T1000 (cell line): ENCODE measurements around the gene KIRREL1.

Experiments
- DNase-seq: peaks from one replicate; lab custom pipeline; 2025; ENCODE audit warnings: mixed read lengths; lab: John Stamatoyannopoulos, UW

Gene KIRREL1

DNA sequence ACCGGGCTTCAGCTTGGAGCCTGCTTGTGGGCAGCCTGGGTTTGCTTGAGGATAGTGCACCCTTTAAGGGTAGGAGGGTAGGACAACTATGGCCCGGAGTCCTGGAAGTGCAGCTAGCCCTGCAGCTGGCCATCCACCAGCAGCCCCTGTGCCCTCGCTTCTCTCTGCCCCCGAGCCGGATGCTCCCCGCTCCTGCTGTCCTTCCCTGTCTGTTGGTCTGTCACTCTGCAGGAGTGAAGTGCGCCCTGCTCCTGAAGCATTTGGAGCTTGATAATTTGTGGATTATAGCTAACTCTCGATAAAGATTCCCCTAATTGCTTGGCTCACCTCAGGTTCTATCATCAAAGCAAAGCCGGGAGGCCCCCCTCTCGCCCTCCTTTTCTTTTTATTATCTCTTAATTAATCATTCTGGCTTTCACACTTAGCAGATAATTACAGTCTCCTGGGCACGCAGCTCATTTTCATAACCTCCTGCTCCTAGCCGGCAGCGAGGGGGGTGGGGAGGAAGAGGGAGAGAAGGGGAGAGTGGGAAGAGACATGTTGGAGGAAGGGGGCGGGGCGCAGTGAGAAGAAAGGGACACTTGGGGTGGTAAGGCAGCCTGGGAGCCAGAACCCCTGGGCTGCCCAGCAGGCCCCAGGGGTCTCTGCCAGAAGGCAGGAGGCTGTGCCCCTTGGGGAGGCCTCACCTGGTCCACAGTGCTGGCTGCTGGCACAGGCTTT is 14.4 kb downstream of the KIRREL1 start:
- no peak for DNase-seq

DNA sequence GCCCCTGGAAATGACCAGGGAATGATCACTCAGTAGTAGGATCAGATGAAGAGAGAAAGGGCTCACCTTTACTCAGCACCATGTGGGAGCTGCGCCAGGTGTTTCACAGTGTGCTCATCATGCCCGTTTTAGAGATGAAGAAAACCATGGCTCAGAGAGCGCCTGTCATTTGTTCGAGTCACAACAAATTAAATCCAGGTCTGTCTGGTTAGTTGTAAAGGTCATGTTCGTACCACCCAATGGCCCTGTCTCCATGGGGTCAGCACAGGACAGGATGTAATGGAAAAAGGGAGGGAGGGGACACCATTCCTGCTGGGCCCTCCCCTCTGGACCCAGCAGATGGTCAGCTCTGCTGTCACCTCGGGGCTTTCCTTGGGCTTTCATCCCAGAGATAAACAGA is 15.2 kb downstream of the KIRREL1 start:
- no peak for DNase-seq

DNA sequence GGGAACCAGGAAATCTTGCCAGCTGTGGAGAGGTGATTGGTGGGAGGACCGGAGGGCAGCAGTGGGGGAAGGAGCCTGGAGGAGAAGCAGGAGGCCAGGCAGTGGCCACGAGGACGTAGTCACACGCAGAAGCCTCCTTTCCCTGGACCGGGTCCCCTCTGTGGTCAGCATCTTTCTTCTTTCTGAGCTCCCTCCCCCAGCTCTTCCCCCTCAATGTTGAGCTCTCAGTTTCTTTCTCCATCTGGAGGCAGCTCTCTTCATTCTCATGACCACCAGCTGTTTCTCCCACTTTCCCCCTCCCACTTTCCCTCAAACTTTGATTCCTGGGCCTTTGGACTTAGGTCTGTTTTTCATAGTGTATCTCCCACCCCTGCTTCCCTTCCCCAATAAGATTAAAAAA is 18.3 kb downstream of the KIRREL1 start:
- DNase-seq: no peak

DNA sequence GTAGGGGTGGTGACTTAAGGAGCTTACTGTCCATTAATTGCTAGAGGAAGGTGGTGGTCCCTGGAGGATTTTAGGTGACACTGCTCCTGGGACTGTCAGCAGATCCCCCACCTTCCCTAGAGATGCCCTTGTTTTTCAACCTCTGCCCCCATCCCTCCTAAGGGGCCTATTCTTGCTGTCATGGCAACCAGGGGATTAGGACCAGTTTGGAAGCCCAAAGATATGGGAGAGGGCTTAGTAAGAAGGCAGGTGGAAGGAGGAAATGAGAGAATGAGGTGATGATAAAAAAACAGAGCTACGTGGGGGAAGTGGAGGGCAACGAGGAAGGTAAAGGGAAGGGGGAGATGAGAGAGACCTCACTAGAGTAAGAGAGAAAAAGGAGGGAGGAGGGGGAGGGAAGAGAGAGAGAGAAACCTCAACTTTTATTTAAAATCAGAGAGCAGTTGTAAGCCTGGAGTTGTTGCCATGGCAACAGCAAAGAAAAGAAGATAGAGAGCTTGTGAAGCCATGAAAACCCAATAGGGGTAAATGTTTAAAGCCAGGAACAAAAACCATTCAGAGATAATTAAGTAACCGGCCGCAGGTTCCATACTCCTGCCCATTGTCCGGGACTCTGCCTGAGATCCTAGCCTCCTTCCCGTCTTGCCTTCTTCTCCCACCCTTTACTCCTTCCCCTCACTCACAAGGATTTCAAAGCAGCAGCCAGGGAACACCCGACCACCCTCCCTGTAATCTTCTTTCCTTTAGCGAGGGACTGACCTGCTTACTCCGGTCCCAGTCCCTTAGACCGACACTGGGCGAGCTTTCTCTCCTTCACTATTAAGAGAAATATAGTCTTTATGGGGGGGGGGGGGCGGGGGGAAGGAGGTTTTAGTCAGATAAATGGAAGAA is 20.6 kb downstream of the KIRREL1 start:
- DNase-seq: no peak

DNA sequence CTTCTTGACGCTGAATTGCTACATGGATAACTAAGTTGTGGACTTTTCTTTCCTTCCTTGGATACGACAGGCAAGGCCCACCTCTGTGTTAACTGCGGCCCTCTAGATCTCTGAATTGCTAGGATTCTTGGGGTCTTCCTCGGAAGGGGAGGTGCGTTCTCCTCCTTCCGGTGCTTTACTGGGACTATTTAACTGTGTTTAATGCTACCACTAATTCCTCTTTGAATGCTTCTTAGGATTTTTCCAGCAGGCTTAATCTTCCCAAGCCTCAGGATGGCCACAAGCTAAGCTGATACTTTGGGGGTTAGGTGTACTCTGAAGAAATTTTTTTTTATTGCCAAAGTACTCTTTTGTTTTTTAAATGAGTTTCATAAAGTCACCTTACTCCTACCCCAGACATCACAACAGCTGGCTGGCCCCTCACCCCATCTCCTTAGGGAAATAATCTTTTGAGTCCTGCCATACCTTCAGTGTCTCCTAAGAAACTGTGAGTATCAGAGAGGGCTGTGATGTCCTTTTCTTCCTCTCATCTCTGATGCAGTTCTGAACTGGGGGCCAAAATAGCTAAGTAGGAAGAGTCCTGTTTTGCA is 21.4 kb downstream of the KIRREL1 start:
- DNase-seq: no peak

DNA sequence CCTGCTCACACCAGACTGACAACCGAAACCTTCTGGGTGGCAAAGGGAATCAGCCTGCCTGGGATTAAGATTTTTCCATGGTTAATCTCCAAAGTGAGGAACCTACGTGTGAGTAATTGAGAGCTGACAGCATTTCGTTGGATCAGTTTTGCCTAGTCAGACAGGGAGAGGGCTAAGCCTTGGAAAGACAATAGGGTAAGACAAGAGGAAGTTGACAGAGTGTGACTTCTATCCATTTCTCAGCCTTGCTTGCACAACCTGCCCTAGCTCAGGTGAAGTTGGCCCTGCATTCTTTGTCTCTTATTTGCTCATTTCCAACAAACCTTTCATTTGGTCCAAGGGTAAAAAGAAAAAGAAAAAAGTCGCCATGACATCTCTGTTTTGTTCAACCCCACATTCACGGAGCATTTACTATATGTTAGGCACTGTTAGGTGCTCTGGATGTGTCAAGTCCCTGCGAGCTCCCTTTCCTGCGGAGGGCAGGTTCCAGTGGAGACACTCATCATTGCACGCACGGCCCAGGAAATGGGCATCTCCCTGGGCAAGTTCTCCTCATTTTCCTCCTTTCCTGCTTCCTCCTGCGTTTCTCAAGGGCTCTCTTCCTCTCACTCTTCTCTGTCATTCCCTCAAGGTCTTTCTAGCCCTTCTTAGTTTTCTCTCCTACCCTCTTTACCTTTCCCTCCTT is 23.3 kb downstream of the KIRREL1 start:
- DNase-seq: no peak

DNA sequence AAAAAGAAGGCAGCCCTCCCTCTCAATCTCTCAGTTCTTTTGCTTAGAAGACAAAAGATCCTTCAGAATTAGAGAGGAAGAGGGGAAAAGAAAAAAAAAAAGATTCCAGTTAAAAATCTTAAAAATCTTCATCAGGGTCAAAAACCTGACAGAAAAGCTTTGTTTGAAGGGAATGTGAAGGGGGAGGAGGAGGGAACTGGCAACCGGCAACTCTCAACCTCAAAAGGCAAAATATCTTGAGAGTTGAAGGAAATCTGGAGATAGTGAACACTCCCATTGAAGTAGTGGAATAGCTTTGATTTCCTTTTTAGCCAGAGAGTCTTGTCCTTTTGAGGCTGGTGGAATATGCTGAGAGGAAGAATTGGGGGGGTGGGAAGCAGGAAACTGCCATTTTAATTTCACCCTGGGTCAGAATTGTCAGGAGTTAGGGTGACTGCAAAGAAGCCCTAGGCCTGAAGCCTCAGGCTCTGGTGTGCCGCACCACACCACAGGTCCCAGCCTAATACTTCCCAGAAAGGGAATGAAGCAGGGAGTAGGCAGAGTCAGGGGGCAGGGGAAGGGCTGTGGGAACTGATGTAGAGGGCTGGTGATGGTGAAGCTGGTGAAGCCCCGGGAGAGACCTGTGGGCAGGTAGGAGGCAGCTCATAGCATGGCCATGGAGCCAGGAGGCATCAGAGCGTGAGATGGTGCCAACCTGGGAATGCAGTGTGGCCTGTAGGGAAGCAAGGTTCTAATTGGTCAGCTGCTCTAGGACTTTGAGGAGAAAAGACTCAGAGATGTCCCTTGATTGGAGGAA is 24.6 kb downstream of the KIRREL1 start:
- DNase-seq: no peak

DNA sequence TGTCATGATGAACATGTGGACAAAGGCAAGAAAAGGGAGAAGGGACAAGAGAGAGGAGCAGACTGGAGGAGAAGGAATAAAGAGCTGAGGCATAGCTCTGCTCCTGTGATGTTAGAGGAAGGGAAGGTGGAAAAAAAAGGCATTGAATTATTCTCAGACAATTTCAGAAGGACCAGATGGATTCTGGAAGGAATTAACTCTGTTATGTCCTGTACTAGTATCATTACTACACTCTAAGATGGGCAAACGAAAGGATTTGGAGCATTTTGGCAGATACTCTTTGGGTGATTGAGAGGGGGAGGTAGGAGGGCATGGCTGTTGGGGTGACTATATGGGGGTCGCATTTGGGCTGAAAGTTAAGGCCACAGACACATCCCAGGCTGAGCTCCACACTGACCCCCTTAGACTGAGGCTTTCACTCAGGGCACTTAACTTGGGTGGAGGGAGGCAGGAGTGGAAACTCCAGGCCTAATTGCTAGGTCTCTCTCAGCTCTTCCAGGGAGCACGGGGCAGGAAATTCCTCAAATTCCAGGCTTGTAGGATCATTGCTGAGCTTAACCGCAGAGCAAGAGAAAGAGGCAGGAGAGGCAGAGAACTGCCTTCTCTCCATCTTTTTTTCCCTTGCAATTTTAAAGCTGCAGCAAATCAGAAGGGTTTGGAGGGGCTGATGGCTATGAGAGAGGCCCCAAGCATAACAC is 25.9 kb downstream of the KIRREL1 start:
- peak; percentile 42 for DNase-seq

DNA sequence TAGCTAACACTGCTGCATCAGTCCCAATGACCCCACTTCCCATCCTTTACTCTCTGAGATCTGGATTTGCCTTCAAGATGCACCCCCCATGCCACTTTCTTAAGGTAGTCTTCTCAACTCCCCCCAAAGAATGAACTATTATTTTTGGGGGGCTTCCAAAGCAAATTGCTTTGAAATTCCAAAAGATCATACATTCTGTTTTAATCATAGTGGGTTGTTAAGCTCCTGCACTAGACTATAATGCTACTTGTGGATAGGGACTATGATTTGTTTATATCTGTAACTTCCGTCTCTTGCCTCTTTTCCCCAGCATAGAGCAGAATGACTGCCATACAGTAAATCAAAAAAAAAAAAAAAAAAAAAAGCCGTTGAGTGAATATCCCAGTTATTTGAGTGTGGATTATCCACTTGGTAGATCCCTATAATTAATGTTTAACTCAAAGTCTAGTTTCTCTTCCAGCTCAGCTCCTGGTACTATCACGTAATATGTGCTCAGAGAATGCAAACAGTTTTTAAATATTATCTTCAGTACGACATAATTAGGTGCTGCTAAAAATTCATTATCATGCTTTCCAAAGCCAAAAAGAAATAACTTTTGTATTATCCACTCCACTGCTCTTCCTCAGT is 26.9 kb downstream of the KIRREL1 start:
- no peak for DNase-seq

DNA sequence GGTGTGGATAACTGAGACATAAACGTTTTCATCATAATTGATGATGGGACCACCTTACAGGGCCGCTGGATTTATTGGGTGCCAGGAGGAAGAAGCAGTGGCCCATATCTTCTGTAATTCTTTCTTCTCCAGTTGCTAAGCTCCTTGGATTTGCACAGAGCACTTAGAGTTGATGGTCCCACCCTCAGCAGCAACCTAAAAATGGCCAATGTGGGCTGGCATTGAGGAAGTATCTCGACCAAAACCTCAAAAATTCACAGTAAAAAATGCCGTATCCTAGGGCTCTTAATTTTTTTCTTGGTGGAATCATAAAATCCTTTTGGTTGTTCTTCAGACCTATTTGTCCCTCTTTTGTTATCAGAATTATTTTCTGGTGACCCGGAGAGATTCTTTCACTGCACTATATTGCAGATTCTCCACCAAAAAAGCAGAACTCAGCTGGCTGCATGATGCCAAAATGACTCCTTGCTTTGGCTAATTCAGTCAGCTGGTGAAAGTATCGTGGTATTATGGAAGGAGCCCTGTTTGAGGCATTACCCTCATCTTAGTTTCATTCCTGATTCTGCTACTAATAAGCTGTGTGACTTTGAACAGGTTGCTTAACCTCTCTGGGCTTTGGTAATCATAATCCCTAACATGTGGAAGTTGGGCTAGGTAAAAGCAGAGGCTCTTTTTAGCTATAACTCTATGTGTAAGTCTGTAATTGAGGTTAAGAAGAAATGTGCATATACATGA is 27.6 kb downstream of the KIRREL1 start:
- DNase-seq: no peak

DNA sequence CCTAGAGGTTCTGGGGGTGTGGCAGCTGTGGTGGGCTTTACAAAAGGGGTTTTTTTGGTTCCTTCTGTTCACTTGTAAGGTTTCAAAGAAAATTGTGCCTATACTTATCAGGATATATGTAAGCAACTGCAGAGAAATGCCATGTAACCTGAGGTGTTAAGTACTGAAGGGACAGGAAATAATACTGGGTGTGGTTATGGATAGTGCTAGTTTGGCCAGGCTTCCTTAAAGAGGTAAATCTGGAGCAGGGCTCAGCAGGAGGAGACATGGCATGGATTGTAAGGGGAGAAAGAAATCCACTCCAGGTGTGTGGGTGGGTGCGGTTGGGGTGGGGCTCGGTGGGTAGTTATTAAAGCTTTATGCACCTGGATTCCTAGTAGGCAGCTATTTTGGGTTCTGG is 28.3 kb downstream of the KIRREL1 start:
- DNase-seq: no peak

DNA sequence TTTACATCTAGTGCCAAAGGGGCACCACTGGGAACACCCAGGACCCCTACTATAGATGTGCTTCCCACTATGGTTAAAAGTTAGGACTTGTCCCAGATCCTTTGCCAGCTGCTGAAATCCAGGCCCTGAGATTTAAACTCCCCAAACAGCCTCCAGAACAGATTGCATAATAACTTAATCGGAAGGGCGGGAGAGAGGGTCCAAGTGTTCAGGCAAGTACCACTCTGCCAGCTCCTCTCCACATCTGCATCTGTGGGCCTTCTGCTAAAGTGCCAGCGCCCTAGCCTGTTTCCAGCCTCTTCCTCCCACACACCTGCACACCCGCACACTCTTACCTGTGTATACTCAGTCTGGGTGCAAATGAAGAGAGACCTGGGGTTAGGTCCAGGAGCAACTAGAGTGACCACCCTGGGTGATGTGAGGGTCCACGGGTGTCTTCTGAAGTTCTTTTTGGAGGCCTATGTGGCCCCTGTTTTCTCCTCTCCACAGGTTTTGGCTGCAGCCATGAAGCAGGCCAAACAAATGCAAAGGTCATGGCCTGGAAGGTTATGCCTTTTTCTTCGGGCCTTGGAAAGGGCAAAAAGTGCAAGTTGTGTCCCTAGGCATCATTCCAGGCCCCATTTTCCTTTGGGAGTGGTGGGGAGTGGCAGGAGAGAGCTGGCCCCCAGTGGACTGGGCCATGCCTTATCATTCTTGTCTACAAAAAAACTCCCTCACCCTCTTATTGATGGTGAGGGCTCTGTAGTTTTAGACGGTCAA is 29.3 kb downstream of the KIRREL1 start:
- no peak for DNase-seq

DNA sequence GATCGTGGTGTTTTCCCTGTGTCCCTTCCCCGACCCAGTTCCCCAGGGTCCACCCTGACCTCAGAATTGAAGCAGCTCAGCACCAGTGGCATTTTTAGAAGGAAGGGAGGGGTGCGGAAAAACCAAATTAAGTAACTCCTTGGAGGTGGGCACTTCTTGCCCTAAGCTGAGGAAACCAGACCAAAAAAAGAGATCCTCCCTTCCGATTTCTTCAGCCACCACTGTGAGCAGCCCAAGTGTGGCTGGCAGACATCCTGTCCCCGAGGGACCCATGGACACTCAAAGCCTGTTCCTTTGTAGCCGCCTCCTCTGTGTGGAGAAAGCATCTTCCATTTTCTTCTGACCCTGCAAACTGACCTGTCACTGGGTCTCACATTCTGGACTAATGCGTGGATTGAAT is 31.3 kb downstream of the KIRREL1 start:
- DNase-seq: no peak

DNA sequence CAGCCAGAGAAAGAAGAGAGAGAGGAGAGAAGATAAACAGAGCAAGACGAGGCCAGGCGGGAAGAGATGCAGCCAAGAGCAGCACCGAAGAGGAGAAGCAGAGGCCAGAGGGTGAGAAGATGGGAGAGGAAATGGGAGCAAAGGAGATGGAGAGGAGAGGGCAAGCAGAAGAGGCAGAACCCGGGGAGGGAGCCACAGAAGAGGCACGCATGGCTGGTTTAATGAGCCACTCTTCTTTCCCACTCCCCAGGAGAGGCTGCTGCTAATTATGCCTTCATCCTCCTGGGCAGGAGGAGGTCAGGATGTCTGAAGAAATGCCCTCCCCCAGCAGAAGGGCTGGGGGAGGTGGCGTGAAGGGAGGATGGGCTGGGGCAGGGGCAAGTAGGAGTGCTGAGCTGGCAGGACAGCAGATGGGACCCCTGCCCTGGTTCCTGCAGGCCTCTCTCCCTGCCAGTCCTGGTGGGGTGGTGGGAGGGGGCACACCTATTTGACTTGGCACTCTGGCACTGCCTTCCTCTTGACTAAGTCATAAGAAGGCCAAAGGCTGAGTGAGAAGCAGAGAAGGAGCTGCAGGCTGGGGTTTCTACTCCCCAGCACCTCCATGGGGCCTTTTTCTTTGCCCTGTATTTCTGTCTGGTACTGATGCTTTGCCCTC is 32.3 kb downstream of the KIRREL1 start:
- DNase-seq: no peak

DNA sequence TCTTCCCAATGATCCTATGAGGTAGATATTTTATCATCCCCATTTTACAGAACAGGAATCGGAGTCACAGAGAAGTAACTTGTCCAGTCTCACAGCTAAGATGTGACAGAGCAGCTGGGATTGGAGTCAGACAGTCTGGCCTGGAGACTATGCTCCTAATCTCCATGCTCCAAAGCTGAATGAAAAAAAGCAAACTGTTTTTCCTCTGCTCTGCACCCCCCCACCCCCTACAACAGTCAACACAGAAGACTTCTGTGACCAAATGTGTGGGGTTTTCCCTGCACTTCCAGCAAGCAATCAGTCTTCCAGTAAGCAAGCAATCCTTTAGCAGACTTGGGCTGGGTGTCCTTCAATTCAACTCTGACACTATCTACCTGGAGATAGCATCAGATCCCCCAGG is 33.2 kb downstream of the KIRREL1 start:
- no peak for DNase-seq

DNA sequence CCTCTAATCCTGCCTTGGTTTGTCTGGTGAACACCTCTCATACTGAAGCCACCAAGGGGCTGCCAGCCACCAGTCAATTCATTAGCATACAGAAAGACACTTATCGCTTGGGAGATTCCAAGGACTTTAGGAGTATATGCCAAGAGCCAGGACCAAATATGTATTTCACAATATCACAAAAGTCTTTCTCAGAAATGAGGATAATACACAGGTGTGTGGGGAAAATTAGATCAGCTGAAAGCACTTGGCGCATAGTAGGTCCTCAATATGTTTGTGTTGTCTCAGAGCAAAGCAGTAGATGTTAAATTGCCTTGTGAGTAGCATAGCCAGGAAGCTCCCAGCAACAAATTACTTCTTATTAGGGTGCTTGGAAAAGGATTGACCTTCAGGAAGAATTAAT is 34.1 kb downstream of the KIRREL1 start:
- no peak for DNase-seq

DNA sequence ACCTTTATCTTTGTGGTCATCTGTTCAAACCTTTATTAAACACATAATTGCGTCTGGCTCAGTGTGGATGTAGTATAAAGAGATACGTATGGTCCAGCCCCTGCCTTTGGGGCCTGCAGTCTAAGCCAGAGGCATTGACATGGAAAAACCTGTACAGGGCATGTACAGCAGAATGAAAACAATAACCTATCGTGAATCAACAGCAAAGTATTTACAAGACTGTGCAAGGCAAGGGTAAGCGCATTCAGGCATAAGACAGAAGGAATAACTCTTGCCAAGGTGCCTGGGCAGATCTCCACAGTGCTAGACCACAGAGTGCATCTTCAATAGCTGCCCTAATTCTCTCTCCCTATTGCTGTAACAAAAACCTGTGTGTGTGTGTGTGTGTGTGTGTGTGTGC is 35.5 kb downstream of the KIRREL1 start:
- peak; percentile 26 for DNase-seq

DNA sequence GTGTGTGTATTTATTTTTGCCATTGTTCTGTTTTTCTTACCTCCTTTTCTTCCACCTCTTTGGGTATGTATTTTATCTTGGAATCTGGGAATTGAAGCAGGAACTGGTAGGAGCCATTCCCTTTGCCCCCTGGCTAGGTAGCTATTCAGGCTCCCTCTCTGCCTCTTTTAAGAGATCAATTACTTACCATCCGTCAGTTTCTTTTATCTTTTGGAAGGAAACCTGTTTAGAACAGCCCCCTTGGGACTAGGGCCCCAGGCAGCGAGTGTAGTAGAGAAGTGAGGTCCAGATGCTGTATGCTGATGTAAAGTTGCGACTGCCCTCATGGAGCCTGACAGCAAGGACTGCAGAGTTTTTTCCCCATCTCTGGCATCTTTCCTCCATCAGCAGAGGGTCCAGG is 41.6 kb downstream of the KIRREL1 start:
- DNase-seq: no peak
